AG20443 (cell line): ENCODE data around the gene PSAP.

ENCODE experiments used
- DNase-seq: peaks from one replicate; pipeline ENCODE4 v3.0.0; 2012; ENCODE audit warnings: low spot score, mixed read lengths

PSAP gene

DNA sequence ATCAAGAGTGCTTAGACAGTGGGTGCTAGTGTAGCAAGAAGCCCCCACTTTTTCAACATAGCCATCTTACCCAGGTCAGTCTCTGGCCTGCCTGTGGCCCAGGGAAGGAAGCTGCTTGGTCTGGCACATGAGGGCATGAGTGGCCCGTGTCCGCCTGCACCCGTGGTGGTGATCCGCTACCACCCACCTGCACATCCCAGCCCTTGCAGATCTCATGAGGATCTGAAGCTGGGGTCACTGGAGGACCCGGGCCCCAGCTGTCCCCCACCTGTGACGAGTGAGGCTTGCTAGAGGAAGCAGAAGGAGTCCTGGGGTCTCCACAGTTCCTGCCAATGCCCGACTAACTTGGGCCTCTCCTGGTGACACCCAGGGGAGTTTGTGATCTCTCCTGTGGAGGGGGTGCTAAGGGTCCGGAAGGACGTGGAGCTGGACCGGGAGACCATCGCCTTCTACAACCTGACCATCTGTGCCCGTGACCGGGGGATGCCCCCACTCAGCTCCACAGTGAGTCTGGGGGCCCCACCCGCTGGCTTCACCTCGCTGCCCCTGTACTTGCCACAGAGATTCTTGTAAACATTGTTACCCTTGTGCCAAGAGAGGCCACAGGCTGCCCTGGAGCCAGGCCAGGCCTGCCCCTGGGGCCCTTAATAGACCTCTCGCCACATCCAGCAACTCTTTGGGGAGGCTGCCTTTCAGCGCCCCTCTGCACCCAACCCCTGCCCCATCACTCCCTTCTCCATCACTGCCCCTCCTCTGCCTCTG is 67.0 kb downstream of the PSAP start:
- no peak for DNase-seq

- no peak for DNase-seq
Observed at GRCh38 chr10:71782917-71783490, 68.0 kb downstream of the PSAP start.

DNA sequence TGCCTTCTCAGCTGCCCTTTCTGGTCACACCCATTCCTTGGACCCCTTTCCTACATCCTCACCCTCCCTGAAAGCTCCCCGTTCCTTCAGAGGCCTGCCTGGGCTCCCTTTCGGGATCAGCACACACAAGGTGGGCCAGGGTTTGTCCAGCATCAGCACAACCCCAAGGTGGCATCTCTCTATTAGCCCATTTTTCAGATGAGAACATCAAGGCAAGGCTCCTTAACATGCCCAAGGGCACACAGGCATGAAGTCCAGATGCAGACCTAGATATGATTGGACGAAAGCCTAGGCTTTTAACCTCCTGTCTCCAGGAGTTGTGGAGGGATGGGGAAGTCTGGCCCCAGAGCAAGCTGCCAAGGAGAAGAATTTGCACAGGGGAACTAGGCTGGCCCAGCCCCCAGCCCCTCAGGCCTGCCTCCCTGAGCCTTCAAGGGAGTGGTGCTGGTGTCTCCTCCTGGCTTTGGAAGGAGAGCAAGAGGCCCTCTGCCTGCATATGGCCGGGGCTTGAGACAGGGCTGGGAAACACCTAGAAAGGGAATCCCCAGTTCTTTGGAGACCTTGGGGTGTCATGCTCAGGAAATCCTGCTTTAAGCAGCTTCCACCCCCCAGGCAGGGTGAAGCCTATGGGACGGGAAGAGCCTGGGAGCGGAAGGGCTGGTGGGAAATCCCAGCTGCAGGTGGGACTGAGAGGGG is 68.7 kb downstream of the PSAP start:
- no peak for DNase-seq

DNA sequence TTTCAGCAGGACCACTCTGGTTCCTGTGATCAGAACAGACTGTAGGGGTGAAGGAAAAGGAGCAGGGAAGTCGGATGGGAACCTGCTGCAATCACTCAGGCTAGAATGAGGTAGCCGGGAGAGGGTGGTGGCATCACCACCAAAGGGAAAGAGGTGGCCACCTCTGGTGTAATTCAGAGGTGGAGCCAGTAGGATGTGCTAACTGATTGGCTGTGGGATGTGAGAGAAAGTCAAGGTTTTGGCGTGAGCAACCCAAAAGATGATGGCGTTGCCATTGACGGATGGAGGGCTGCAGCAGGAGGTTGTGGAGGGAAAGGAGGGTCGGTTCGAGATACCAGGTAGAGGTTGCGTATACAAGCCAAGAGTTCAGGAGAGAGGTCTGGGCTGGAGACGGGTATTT is 70.3 kb downstream of the PSAP start:
- DNase-seq, result no peak

GRCh38 chr10:71780156-71780555 is 70.9 kb downstream of the PSAP start:
- DNase-seq, result no peak

DNA sequence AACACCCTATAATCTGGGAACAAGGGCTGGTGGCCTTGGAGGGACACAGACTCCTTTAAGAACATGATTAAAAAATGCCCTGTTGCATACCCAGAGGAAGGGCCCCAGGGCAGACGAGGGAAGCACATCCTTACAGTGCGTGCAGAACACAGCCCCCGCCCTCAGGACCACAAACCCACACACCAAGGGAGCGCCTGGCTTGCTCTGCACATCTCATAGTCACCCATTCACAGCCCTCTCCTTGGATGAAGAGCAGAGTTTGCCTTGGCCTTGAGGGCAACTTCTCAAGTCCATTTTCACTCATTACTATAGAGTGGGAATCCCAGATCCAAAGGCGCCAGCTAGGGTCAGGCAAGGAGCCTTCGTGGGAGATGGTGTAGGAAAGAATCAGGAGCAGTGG is 71.4 kb downstream of the PSAP start:
- DNase-seq, result no peak

GRCh38 chr10:71778071-71778825 is 72.8 kb downstream of the PSAP start:
- no peak for DNase-seq

GRCh38 chr10:71777213-71777985 is 73.7 kb downstream of the PSAP start:
- no peak for DNase-seq

DNA sequence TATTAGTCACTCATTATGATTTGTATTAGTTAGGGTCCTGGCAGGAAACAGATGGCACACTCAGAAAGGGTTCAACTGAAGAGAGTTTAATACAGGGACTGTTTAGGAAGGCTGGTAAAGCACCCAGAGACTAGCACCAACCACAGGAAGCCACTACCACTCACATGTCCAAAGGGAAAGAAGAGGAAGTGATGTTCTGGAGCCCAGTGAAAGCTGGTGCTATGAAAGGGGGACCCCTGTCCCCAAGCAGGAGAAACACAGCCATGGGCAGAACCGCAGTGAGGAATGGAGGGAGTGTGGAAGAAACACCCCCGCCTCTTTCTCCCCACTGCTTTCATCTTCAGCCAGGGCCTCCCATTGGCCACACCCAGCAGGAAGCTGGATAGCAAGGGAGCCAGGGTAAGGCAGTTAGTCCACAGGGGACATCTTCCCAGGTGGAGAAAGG is 74.5 kb downstream of the PSAP start:
- no peak for DNase-seq

DNA sequence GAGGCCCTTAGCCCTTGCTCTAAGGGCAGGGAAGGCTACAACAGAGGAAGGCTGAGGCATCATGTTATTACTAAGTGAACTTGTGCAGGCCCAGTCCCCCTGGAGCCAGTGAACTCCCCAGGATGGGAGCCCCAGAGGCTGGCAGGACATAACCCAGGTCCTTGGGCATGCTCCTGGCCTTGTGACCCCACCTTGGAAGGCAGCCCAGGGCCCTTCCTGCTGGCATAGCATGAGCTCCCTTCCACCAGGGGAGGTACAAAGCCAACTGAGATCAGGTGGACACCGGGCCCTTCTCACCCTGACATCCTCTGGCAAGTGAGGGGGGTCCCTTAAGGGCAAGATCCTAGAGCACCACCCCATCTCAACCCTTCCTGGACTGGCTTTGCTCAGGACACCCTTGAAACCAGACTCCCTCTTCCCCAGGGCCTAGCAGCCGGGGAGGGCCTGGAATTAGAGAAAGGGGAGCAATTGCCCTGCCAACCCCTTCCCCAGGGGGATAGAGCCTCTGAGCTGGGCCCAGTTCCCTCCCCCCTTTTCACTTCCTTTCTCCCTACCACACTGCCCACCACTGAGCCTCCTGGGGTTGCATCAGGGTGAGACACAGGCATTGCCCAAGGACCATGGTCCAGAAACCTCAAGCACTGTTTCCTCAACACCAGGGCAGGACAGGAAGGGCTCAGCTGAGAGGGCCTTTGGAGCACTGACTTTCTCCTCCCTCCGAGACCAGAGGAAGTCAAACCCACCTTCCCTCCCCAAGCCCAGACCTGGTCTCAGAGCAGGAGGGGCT is 75.9 kb downstream of the PSAP start:
- no peak for DNase-seq

DNA sequence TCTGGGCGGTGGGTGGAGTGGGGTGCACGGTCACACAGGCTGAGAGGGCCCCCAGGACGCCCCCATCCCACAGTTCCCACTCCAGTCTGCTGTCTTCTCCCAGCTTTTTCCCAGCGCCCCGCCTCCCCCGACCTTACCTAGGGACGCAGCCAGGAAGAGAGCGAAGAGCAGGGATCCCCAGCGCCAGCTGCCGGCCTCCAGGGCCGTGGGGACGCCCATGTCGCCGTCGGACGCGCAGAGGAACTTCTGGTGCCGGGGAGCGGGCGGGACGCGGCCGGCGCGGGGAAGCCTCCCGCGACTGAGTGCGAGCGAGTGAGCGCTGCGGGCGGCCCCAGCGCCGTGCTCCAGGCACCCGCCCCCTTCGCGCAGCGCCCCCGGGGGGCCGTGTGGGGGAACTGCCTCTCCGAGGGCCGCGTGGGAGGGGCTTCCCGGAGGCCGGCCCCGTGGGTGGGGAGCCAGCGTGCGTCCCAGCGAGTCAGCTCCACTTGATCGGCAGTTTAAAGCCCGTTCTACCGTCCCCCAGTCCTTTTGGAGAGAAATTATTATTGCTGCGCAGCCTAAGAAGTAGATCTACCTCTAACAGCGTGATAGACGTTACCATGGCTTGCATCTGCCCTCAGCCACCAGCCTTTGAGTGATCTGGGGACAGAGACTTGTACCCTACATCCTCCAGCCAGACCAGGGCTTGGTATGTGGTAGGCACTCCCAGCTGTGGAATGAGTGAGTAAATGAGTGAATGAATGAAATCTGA is 77.7 kb downstream of the PSAP start, which contains the start of gene VSIR:
VSIR (minus strand) TSS at position 300 of the 751 bp plus-strand sequence; CDS start at position 219, 81 bp downstream.
- peak; percentile 97 for DNase-seq

GRCh38 chr10:71772832-71773220 is 78.2 kb downstream of the PSAP start:
- no peak for DNase-seq

- peak; percentile 85 for DNase-seq
Observed at GRCh38 chr10:71771821-71772617, 79.0 kb downstream of the PSAP start.

DNA sequence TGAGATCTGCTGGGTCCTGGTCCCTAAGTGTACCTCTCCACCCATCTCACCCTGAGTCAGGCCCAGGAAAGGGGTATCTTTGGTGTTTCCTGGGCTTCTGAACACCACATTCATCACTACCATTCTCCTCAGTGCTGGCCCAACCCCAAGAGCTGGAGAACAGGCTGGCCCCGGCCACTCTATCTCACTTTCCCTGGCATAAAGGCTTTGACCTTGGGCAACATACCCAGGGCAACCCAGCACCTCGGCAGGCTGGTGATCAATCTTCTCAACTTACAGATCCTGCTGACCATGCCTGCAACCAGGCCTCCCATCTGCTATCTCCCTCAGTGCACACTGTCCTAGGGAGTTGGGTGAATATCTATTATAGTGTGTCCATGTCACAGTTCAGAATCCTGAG is 79.8 kb downstream of the PSAP start:
- no peak for DNase-seq

GRCh38 chr10:71770789-71771188 is 80.3 kb downstream of the PSAP start:
- no peak for DNase-seq

- DNase-seq, result no peak
Observed at GRCh38 chr10:71770255-71770654, 80.8 kb downstream of the PSAP start.

DNA sequence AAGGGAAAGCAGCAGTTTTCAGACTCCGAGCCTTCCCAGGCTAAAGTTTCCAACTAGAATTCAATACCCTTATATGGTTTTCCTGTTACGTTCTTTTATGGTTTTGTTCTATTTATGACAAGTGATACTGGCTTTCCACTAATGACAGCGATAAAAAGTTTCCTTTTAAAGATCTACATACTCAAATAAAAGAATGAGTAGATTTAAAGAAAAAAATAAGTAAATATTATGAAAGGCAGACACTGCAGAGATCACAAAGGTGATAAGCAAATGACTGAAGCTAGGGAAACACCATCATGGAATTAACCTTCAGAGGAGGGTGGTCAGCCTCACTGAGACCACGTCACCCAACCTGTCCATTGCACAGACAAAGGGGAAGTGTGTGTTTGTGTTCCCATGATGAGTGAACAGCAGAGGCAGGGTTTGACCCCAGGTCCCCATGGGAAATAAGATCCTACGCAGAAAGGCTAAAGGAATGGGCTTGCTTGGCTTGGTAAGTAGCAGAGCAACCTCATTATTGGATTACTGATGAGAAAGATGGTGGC is 81.7 kb downstream of the PSAP start:
- no peak for DNase-seq

- no peak for DNase-seq
Observed at GRCh38 chr10:71767420-71768035, 83.5 kb downstream of the PSAP start.
